Measurements from ENCODE around the gene TXNL4B.
"Not testable (repeated sequence)": the region's sequence is repeated elsewhere in the genome, so short reads cannot be mapped to it uniquely, and the experiment has no call there.

Gene TXNL4B

GRCh38 chr16:72099377-72099818, 6.0 kb upstream of the TXNL4B start:
- no peaks in the 10 kb centered on the region for H3K27me3 ChIP-seq (ENCODE audit: control insufficient read depth, insufficient read depth, low read length)
- no peak overlapping the region for H3K9ac ChIP-seq (ENCODE audit: low read depth, low read length)
- H3K27ac ChIP-seq (ENCODE audit: low read depth, low read length) = no peak overlapping the region
- peaks cover 6% of the 10 kb centered on the region; the same call in 1 of the 2 replicates for H3K4me1 ChIP-seq (ENCODE audit: control insufficient read depth, insufficient read depth, low read length)
- no peak overlapping the region for H3K4me3 ChIP-seq (ENCODE audit: low read depth, low read length)
- H3K9me3 ChIP-seq (ENCODE audit: control insufficient read depth, insufficient read depth, low read length) = no peaks in the 10 kb centered on the region
- H3K36me3 ChIP-seq (ENCODE audit: control insufficient read depth, insufficient read depth, low read length) = peaks cover 79% of the 10 kb centered on the region

GRCh38 chr16:72098936-72099335, 5.5 kb upstream of the TXNL4B start:
- Histone ChIP-seq H3K4me3 (ENCODE audit: low read depth, low read length) (no peak overlapping the region), H3K36me3 (ENCODE audit: control insufficient read depth, insufficient read depth, low read length) (peaks cover 74% of the 10 kb centered on the region), H3K9me3 (ENCODE audit: control insufficient read depth, insufficient read depth, low read length) (no peaks in the 10 kb centered on the region), H3K9ac (ENCODE audit: low read depth, low read length) (no peak overlapping the region), H3K4me1 (ENCODE audit: control insufficient read depth, insufficient read depth, low read length) (peaks cover 6% of the 10 kb centered on the region; the same call in 1 of the 2 replicates), H3K27me3 (ENCODE audit: control insufficient read depth, insufficient read depth, low read length) (no peaks in the 10 kb centered on the region), H3K27ac (ENCODE audit: low read depth, low read length) (no peak overlapping the region)

GRCh38 chr16:72094266-72094610, 818 bp upstream of the TXNL4B start:
- H3K9ac ChIP-seq (ENCODE audit: low read depth, low read length) = peak overlapping the region; percentile 89
- peak overlapping the region; percentile 95 for H3K27ac ChIP-seq (ENCODE audit: low read depth, low read length)
- peaks cover 42% of the 10 kb centered on the region for H3K36me3 ChIP-seq (ENCODE audit: control insufficient read depth, insufficient read depth, low read length)
- no peaks in the 10 kb centered on the region for H3K27me3 ChIP-seq (ENCODE audit: control insufficient read depth, insufficient read depth, low read length)
- peak overlapping the region; percentile 97 for H3K4me3 ChIP-seq (ENCODE audit: low read depth, low read length)
- H3K4me1 ChIP-seq (ENCODE audit: control insufficient read depth, insufficient read depth, low read length) = peaks cover 11% of the 10 kb centered on the region; the same call in 1 of the 2 replicates
- H3K9me3 ChIP-seq (ENCODE audit: control insufficient read depth, insufficient read depth, low read length) = no peaks in the 10 kb centered on the region

GRCh38 chr16:72092832-72093447, 480 bp downstream of the TXNL4B start:
- H3K36me3 ChIP-seq (ENCODE audit: control insufficient read depth, insufficient read depth, low read length) = peaks cover 47% of the 10 kb centered on the region
- peaks cover 11% of the 10 kb centered on the region; the same call in 1 of the 2 replicates for H3K4me1 ChIP-seq (ENCODE audit: control insufficient read depth, insufficient read depth, low read length)
- peak overlapping the region; percentile 49 for H3K9ac ChIP-seq (ENCODE audit: low read depth, low read length)
- no peaks in the 10 kb centered on the region for H3K9me3 ChIP-seq (ENCODE audit: control insufficient read depth, insufficient read depth, low read length)
- peak overlapping the region; percentile 84 for H3K27ac ChIP-seq (ENCODE audit: low read depth, low read length)
- peak overlapping the region; percentile 97 for H3K4me3 ChIP-seq (ENCODE audit: low read depth, low read length)
- no peaks in the 10 kb centered on the region for H3K27me3 ChIP-seq (ENCODE audit: control insufficient read depth, insufficient read depth, low read length)

GRCh38 chr16:72091217-72091616, 2.2 kb downstream of the TXNL4B start:
- H3K9me3 ChIP-seq (ENCODE audit: control insufficient read depth, insufficient read depth, low read length) = no peaks in the 10 kb centered on the region
- no peaks in the 10 kb centered on the region for H3K27me3 ChIP-seq (ENCODE audit: control insufficient read depth, insufficient read depth, low read length)
- H3K4me1 ChIP-seq (ENCODE audit: control insufficient read depth, insufficient read depth, low read length) = peaks cover 11% of the 10 kb centered on the region; the same call in 1 of the 2 replicates
- peaks cover 45% of the 10 kb centered on the region for H3K36me3 ChIP-seq (ENCODE audit: control insufficient read depth, insufficient read depth, low read length)
- H3K4me3 ChIP-seq (ENCODE audit: low read depth, low read length) = no peak overlapping the region
- no peak overlapping the region for H3K27ac ChIP-seq (ENCODE audit: low read depth, low read length)
- no peak overlapping the region for H3K9ac ChIP-seq (ENCODE audit: low read depth, low read length)

GRCh38 chr16:72085002-72085401, 8.4 kb downstream of the TXNL4B start:
- Histone ChIP-seq H3K9ac (ENCODE audit: low read depth, low read length) (no peak overlapping the region), H3K4me1 (ENCODE audit: control insufficient read depth, insufficient read depth, low read length) (no peaks in the 10 kb centered on the region), H3K27me3 (ENCODE audit: control insufficient read depth, insufficient read depth, low read length) (no peaks in the 10 kb centered on the region), H3K4me3 (ENCODE audit: low read depth, low read length) (no peak overlapping the region), H3K27ac (ENCODE audit: low read depth, low read length) (no peak overlapping the region), H3K9me3 (ENCODE audit: control insufficient read depth, insufficient read depth, low read length) (peaks cover 5% of the 10 kb centered on the region; the same call in 1 of the 2 replicates), H3K36me3 (ENCODE audit: control insufficient read depth, insufficient read depth, low read length) (peaks cover 49% of the 10 kb centered on the region)

GRCh38 chr16:72084445-72084844, 9.0 kb downstream of the TXNL4B start:
- no peaks in the 10 kb centered on the region for H3K27me3 ChIP-seq (ENCODE audit: control insufficient read depth, insufficient read depth, low read length)
- H3K36me3 ChIP-seq (ENCODE audit: control insufficient read depth, insufficient read depth, low read length) = peaks cover 43% of the 10 kb centered on the region

GRCh38 chr16:72083778-72084404, 9.5 kb downstream of the TXNL4B start:
- H3K27ac ChIP-seq (ENCODE audit: low read depth, low read length) = no peak overlapping the region
- no peaks in the 10 kb centered on the region for H3K4me1 ChIP-seq (ENCODE audit: control insufficient read depth, insufficient read depth, low read length)
- H3K27me3 ChIP-seq (ENCODE audit: control insufficient read depth, insufficient read depth, low read length) = no peaks in the 10 kb centered on the region
- no peak overlapping the region for H3K9ac ChIP-seq (ENCODE audit: low read depth, low read length)
- H3K4me3 ChIP-seq (ENCODE audit: low read depth, low read length) = no peak overlapping the region
- H3K36me3 ChIP-seq (ENCODE audit: control insufficient read depth, insufficient read depth, low read length) = peaks cover 37% of the 10 kb centered on the region
- H3K9me3 ChIP-seq (ENCODE audit: control insufficient read depth, insufficient read depth, low read length) = peaks cover 5% of the 10 kb centered on the region; the same call in 1 of the 2 replicates

More at GRCh38 chr16:72084445-72084844, 9.0 kb downstream of the TXNL4B start:
- Histone ChIP-seq H3K9ac (ENCODE audit: low read depth, low read length) (no peak overlapping the region), H3K4me1 (ENCODE audit: control insufficient read depth, insufficient read depth, low read length) (no peaks in the 10 kb centered on the region), H3K27ac (ENCODE audit: low read depth, low read length) (no peak overlapping the region), H3K9me3 (ENCODE audit: control insufficient read depth, insufficient read depth, low read length) (peaks cover 5% of the 10 kb centered on the region; the same call in 1 of the 2 replicates), H3K4me3 (ENCODE audit: low read depth, low read length) (no peak overlapping the region)

- H3K9me3 ChIP-seq (ENCODE audit: control insufficient read depth, insufficient read depth, low read length); H3K27ac ChIP-seq (ENCODE audit: low read depth, low read length); H3K27me3 ChIP-seq (ENCODE audit: control insufficient read depth, insufficient read depth, low read length); H3K4me3 ChIP-seq (ENCODE audit: low read depth, low read length); H3K9ac ChIP-seq (ENCODE audit: low read depth, low read length); H3K4me1 ChIP-seq (ENCODE audit: control insufficient read depth, insufficient read depth, low read length); H3K36me3 ChIP-seq (ENCODE audit: control insufficient read depth, insufficient read depth, low read length): not testable (repeated sequence)
These were observed 16.3 kb downstream of the TXNL4B start for GRCh38 chr16:72076991-72077706.

- H3K36me3 ChIP-seq (ENCODE audit: control insufficient read depth, insufficient read depth, low read length); H3K9me3 ChIP-seq (ENCODE audit: control insufficient read depth, insufficient read depth, low read length); H3K27ac ChIP-seq (ENCODE audit: low read depth, low read length); H3K4me1 ChIP-seq (ENCODE audit: control insufficient read depth, insufficient read depth, low read length); H3K9ac ChIP-seq (ENCODE audit: low read depth, low read length); H3K27me3 ChIP-seq (ENCODE audit: control insufficient read depth, insufficient read depth, low read length); H3K4me3 ChIP-seq (ENCODE audit: low read depth, low read length): not testable (repeated sequence)
These were observed 18.4 kb downstream of the TXNL4B start for GRCh38 chr16:72075067-72075466.
